ENCODE measurements around the gene NR3C1.

Gene NR3C1

GRCh38 chr5:143434261-143435209 is 31.0 kb upstream of the NR3C1 start:
- DNase-seq (ENCODE audit: low read depth, low spot score), result no peak
- no peak for TF ChIP-seq CTCF (IDR thresholded peaks at IDR 0.05; ENCODE audit: insufficient read depth, low read length, missing control alignments)
- ChIA-PET POLR2A (no interaction called here), CTCF (interaction anchor here (1.3 to 1.5 kb wide), 2 partner anchors 21 to 390 kb away, joined by 4 read pairs; no protein-coding TSS in a partner anchor)
- no peak overlapping the region for H3K4me3 ChIP-seq (ENCODE audit: low read depth, low read length)

GRCh38 chr5:143433670-143434069 is 30.2 kb upstream of the NR3C1 start:
- POLR2A ChIA-PET, result no interaction called here
- CTCF ChIA-PET, result interaction anchor here (1.3 to 1.5 kb wide), 3 partner anchors 9 to 391 kb away, joined by 4 to 9 read pairs (median 4); no protein-coding TSS in a partner anchor
- no peak overlapping the region for H3K4me3 ChIP-seq (ENCODE audit: low read depth, low read length)
- no peak for DNase-seq (ENCODE audit: low read depth, low spot score)
- TF ChIP-seq CTCF (IDR thresholded peaks at IDR 0.05; ENCODE audit: insufficient read depth, low read length, missing control alignments), result no peak

- CTCF ChIA-PET, result interaction anchor here (1.1 to 1.5 kb wide), 5 partner anchors 10 to 710 kb away, joined by 3 to 9 read pairs (median 4); no protein-coding TSS in a partner anchor
- H3K4me3 ChIP-seq (ENCODE audit: low read depth, low read length), result no peak overlapping the region
- DNase-seq (ENCODE audit: low read depth, low spot score), result no peak
- POLR2A ChIA-PET, result no interaction called here
- TF ChIP-seq CTCF (IDR thresholded peaks at IDR 0.05; ENCODE audit: insufficient read depth, low read length, missing control alignments), result no peak
These were observed 29.3 kb upstream of the NR3C1 start for GRCh38 chr5:143432658-143433239.

- ChIA-PET POLR2A (no interaction called here), CTCF (interaction anchor here (1.3 kb wide), 1 partner anchor 19 kb away, joined by 3 read pairs; no protein-coding TSS in a partner anchor)
- no peak for TF ChIP-seq CTCF (IDR thresholded peaks at IDR 0.05; ENCODE audit: insufficient read depth, low read length, missing control alignments)
- H3K4me3 ChIP-seq (ENCODE audit: low read depth, low read length), result no peak overlapping the region
- no peak for DNase-seq (ENCODE audit: low read depth, low spot score)
These were observed 28.3 kb upstream of the NR3C1 start for GRCh38 chr5:143431789-143432188.

GRCh38 chr5:143428738-143429420 is 25.4 kb upstream of the NR3C1 start:
- CTCF ChIA-PET, result no interaction called here
- TF ChIP-seq CTCF (IDR thresholded peaks at IDR 0.05; ENCODE audit: insufficient read depth, low read length, missing control alignments), result no peak
- POLR2A ChIA-PET, result no interaction called here
- H3K4me3 ChIP-seq (ENCODE audit: low read depth, low read length), result no peak overlapping the region
- DNase-seq (ENCODE audit: low read depth, low spot score), result no peak

GRCh38 chr5:143428155-143428554 is 24.7 kb upstream of the NR3C1 start:
- ChIA-PET POLR2A (no interaction called here), CTCF (no interaction called here)
- no peak for TF ChIP-seq CTCF (IDR thresholded peaks at IDR 0.05; ENCODE audit: insufficient read depth, low read length, missing control alignments)
- no peak overlapping the region for H3K4me3 ChIP-seq (ENCODE audit: low read depth, low read length)
- no peak for DNase-seq (ENCODE audit: low read depth, low spot score)

Measured in AG04449 (cell line).